NT2/D1 (cell line): ENCODE measurements around the gene OSBPL3.

Experiments
- DNase-seq: peaks from one replicate; pipeline ENCODE4 v3.0.0-alpha.2; 2011; ENCODE audit warnings: low read depth, low spot score
- H3K27me3 ChIP-seq: 2 replicates; pipeline ENCODE4 v1.6.0; 2011; ENCODE audit warnings: mild to moderate bottlenecking; ENCODE audit not compliant: insufficient read length, insufficient read depth
- H3K36me3 ChIP-seq: 2 replicates; pipeline ENCODE4 v1.6.1; 2011; ENCODE audit warnings: mild to moderate bottlenecking, low read length, mixed read lengths; ENCODE audit not compliant: insufficient read depth, insufficient read length
- H3K4me1 ChIP-seq: 2 replicates; pipeline ENCODE4 v1.5.1; 2011; ENCODE audit not compliant: insufficient read depth, insufficient read length
- H3K4me3 ChIP-seq: 2 replicates; pipeline ENCODE4 v1.5.1; 2011; ENCODE audit warnings: low read depth; ENCODE audit not compliant: insufficient read length
- H3K9ac ChIP-seq: 2 replicates; pipeline ENCODE4 v1.6.0; 2011; ENCODE audit warnings: low read depth; ENCODE audit not compliant: insufficient read length
- H3K9me3 ChIP-seq: 2 replicates; pipeline ENCODE4 v1.5.1; 2011; ENCODE audit warnings: mild to moderate bottlenecking, low read length; ENCODE audit not compliant: insufficient read depth
- SUZ12 ChIP-seq: IDR thresholded peaks from 2 replicates; pipeline ENCODE4 v1.6.1; 2011; ENCODE audit not compliant: insufficient read length, insufficient read depth; ENCODE audit errors: extremely low read depth
- YY1 ChIP-seq: IDR thresholded peaks from 2 replicates; pipeline ENCODE4 v1.6.1; 2011; ENCODE audit not compliant: insufficient read length, insufficient read depth
- ZNF274 ChIP-seq: IDR thresholded peaks from 2 replicates; pipeline ENCODE4 v1.6.1; 2011; ENCODE audit warnings: mild to moderate bottlenecking, low read depth, low read length

Gene OSBPL3

GRCh38 chr7:24847754-24848153, 132.2 kb downstream of the OSBPL3 start:
- Histone ChIP-seq H3K36me3 (peaks cover 29% of the 10 kb centered on the region), H3K4me1 (no peaks in the 10 kb centered on the region), H3K9me3 (no peaks in the 10 kb centered on the region), H3K4me3 (no peak overlapping the region), H3K9ac (no peak overlapping the region), H3K27me3 (no peaks in the 10 kb centered on the region)
- TF ChIP-seq SUZ12 (no peak), ZNF274 (no peak)
- DNase-seq: no peak

- H3K36me3 ChIP-seq: peaks cover 25% of the 10 kb centered on the region
- no peaks in the 10 kb centered on the region for H3K4me1 ChIP-seq
- DNase-seq: no peak
- no peaks in the 10 kb centered on the region for H3K27me3 ChIP-seq
- TF ChIP-seq ZNF274 (no peak), SUZ12 (no peak), YY1 (no peak)
- no peak overlapping the region for H3K9ac ChIP-seq
- H3K4me3 ChIP-seq: no peak overlapping the region
- no peaks in the 10 kb centered on the region for H3K9me3 ChIP-seq
These were observed 136.1 kb downstream of the OSBPL3 start for GRCh38 chr7:24843821-24844434.

GRCh38 chr7:24842449-24843241, 137.3 kb downstream of the OSBPL3 start:
- Histone ChIP-seq H3K4me3 (no peak overlapping the region), H3K4me1 (no peaks in the 10 kb centered on the region), H3K9ac (no peak overlapping the region), H3K9me3 (no peaks in the 10 kb centered on the region), H3K27me3 (no peaks in the 10 kb centered on the region), H3K36me3 (peaks cover 30% of the 10 kb centered on the region)
- no peak for DNase-seq
- TF ChIP-seq SUZ12 (no peak), YY1 (no peak), ZNF274 (no peak)

- Histone ChIP-seq H3K36me3 (peaks cover 30% of the 10 kb centered on the region), H3K4me1 (no peaks in the 10 kb centered on the region), H3K27me3 (no peaks in the 10 kb centered on the region), H3K9me3 (no peaks in the 10 kb centered on the region), H3K9ac (no peak overlapping the region), H3K4me3 (no peak overlapping the region)
- no peak for DNase-seq
- TF ChIP-seq YY1: no peak
- no peak for TF ChIP-seq ZNF274
- no peak for TF ChIP-seq SUZ12
These were observed 137.9 kb downstream of the OSBPL3 start for GRCh38 chr7:24842029-24842428.

GRCh38 chr7:24840563-24840962, 139.4 kb downstream of the OSBPL3 start:
- peaks cover 30% of the 10 kb centered on the region for H3K36me3 ChIP-seq
- no peaks in the 10 kb centered on the region for H3K27me3 ChIP-seq
- DNase-seq: no peak
- no peak overlapping the region for H3K9ac ChIP-seq
- H3K4me1 ChIP-seq: no peaks in the 10 kb centered on the region
- H3K4me3 ChIP-seq: no peak overlapping the region
- H3K9me3 ChIP-seq: no peaks in the 10 kb centered on the region
- TF ChIP-seq YY1: no peak
- TF ChIP-seq ZNF274: no peak
- no peak for TF ChIP-seq SUZ12

GRCh38 chr7:24836084-24836483, 143.9 kb downstream of the OSBPL3 start:
- no peak overlapping the region for H3K9ac ChIP-seq
- no peaks in the 10 kb centered on the region for H3K9me3 ChIP-seq
- TF ChIP-seq ZNF274: no peak
- no peak for TF ChIP-seq SUZ12
- no peak for TF ChIP-seq YY1
- peaks cover 35% of the 10 kb centered on the region for H3K36me3 ChIP-seq
- no peak for DNase-seq
- no peak overlapping the region for H3K4me3 ChIP-seq
- no peaks in the 10 kb centered on the region for H3K4me1 ChIP-seq
- H3K27me3 ChIP-seq: no peaks in the 10 kb centered on the region

- no peak for TF ChIP-seq YY1
- TF ChIP-seq SUZ12: no peak
- TF ChIP-seq ZNF274: no peak
These were observed 144.3 kb downstream of the OSBPL3 start for GRCh38 chr7:24835643-24836042.

More at GRCh38 chr7:24835643-24836042, 144.3 kb downstream of the OSBPL3 start:
- DNase-seq: no peak
- peaks cover 37% of the 10 kb centered on the region for H3K36me3 ChIP-seq
- no peak overlapping the region for H3K9ac ChIP-seq
- H3K4me3 ChIP-seq: no peak overlapping the region
- H3K9me3 ChIP-seq: no peaks in the 10 kb centered on the region
- no peaks in the 10 kb centered on the region for H3K4me1 ChIP-seq
- H3K27me3 ChIP-seq: no peaks in the 10 kb centered on the region
